T-cell (primary cell): ENCODE results near the gene MCM3AP. TPM values are rescaled to one million over a fixed set of nuclear protein-coding genes. Genes with fewer than 3 reads are reported as not detected.

Experiments
- ATAC-seq, 4 experiments: fragments of 200-7000 bp in 3 of 4; fragments of 150-1000 bp in 1 of 4; cut with Tn5 transposase; replicated peaks in 1 of 4; 1 replicate in 3 of 4; 2 replicates in 1 of 4; pipeline ENCODE4 v1.10.0; 2021; ENCODE audit warnings: moderate library complexity in 3 of 4, mild to moderate bottlenecking in 2 of 4, moderate number of reproducible peaks in 1 of 4
- CTCF ChIA-PET, 2 donors: fragments of 300-600 bp; sonication (Branson Sonifier 250); formaldehyde crosslinking; loops; one replicate each; lab custom pipeline; 2022; ENCODE audit warnings: antibody characterized with exemption in 2 of 2; lab: Charles Lee
- POLR2A ChIA-PET, 2 donors: fragments of 300-600 bp; sonication (Branson Sonifier 250); formaldehyde crosslinking; loops; one replicate each; lab custom pipeline; 2022; ENCODE audit warnings: antibody characterized with exemption in 2 of 2; lab: Charles Lee
- DNase-seq, 35 experiments: peaks; one replicate each; pipeline versions ENCODE4 v3.0.0 to v3.0.0-alpha.2; 2013 to 2023
- H3K27ac ChIP-seq: one replicate; pipeline ENCODE4 v1.5.1; 2013; ENCODE audit warnings: low read length
- H3K27me3 ChIP-seq, 2 experiments: replicated peaks in 1 of 2; 1 replicate in 1 of 2; 2 replicates in 1 of 2; pipeline versions ENCODE4 v1.6.1 to v1.7.0; 2013; ENCODE audit warnings: low read length in 1 of 2, mixed read lengths in 1 of 2; ENCODE audit not compliant: control insufficient read depth in 2 of 2, insufficient read depth in 2 of 2; ENCODE audit errors: extremely low read depth in 1 of 2
- H3K36me3 ChIP-seq, 2 donors: 1 replicate in 1 of 2; 2 replicates in 1 of 2; pipeline versions ENCODE4 v1.6.1 to v1.7.0; 2013; ENCODE audit warnings: low read length in 1 of 2; ENCODE audit not compliant: control insufficient read depth in 2 of 2, insufficient read depth in 1 of 2; ENCODE audit errors: extremely low read depth in 1 of 2
- H3K4me1 ChIP-seq, 2 experiments: 1 replicate in 1 of 2; 2 replicates in 1 of 2; pipeline versions ENCODE4 v1.6.1 to v1.7.0; 2013; ENCODE audit warnings: low read length in 2 of 2, mixed read lengths in 1 of 2; ENCODE audit not compliant: insufficient read depth in 2 of 2, control insufficient read depth in 1 of 2; ENCODE audit errors: extremely low read depth in 1 of 2
- H3K4me3 ChIP-seq, 2 donors: 1 replicate in 1 of 2; 2 replicates in 1 of 2; pipeline versions ENCODE4 v1.5.1 to v1.7.0; 2013; ENCODE audit warnings: mild to moderate bottlenecking in 2 of 2, low read length in 1 of 2, moderate library complexity in 1 of 2; ENCODE audit not compliant: control insufficient read depth in 1 of 2; ENCODE audit errors: extremely low read depth in 1 of 2
- H3K9me3 ChIP-seq: 2 replicates; pipeline ENCODE4 v1.7.0; 2013
- H3K27ac Mint-ChIP-seq, 2 donors: one replicate each; pipeline ENCODE4 v1.8.0; 2020 to 2021; ENCODE audit warnings: mild to moderate bottlenecking in 2 of 2, mixed read lengths in 2 of 2
- H3K27me3 Mint-ChIP-seq, 2 donors: one replicate each; pipeline ENCODE4 v1.8.0; 2021 to 2022; ENCODE audit warnings: mixed read lengths in 2 of 2
- H3K36me3 Mint-ChIP-seq: one replicate; pipeline ENCODE4 v1.8.0; 2021; ENCODE audit warnings: mixed read lengths
- H3K4me1 Mint-ChIP-seq, 3 donors: one replicate each; pipeline ENCODE4 v1.8.0; 2020 to 2022; ENCODE audit warnings: mixed read lengths in 3 of 3, mild to moderate bottlenecking in 1 of 3
- H3K4me3 Mint-ChIP-seq, 3 donors: one replicate each; pipeline ENCODE4 v1.8.0; 2020 to 2022; ENCODE audit warnings: mild to moderate bottlenecking in 3 of 3, mixed read lengths in 3 of 3, moderate library complexity in 3 of 3
- H3K9me3 Mint-ChIP-seq, 3 donors: one replicate each; pipeline ENCODE4 v1.8.0; 2020 to 2022; ENCODE audit warnings: mixed read lengths in 3 of 3
- WGBS: methylation state at CpG from one replicate; pipeline ENCODE4 v1.1.5; 2013; ENCODE audit warnings: missing lambda C conversion rate; ENCODE audit not compliant: insufficient coverage; 5-methylcytosine and 5-hydroxymethylcytosine counted together
- total RNA-seq, 35 experiments: library from RNA in 6 of 35; stranded (reverse) in 6 of 35; fragments of 120-200 nt in 1 of 35; gene quantifications; one replicate each; pipeline versions ENCODE4 v1.2.1 to v1.2.4 and lab custom pipeline; 2013 to 2026

The MCM3AP gene
- total RNA-seq, 5 donors from 2014 or later (not counting 1 experiment from before 2014, with no cell fraction given), result 126 to 180 (median 166) TPM

DNA sequence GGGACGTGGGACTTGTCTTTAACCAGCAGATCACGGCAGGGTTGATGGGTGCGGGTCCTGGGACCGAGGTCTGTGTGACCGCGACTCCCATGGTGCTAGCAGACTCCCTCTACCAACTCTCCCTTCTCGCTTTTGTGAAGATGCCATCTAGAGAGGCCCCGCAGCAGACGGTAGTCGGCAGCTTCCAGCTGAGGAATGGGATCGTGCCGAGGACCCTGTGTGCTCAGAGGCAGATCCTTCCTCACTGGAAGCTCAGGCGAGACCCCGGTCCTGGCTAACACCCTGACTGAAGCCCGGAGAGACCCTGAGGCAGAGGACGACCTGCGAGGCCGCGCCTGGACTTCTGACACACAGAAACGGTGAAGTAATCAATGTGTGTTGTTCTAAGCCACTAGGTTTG lies 88.7 kb downstream of the MCM3AP start:
- 91% methylated on average over 14 of the region's 20 CpGs for WGBS
- H3K36me3 Mint-ChIP-seq, result peaks cover 49% of the 10 kb centered on the region

DNA sequence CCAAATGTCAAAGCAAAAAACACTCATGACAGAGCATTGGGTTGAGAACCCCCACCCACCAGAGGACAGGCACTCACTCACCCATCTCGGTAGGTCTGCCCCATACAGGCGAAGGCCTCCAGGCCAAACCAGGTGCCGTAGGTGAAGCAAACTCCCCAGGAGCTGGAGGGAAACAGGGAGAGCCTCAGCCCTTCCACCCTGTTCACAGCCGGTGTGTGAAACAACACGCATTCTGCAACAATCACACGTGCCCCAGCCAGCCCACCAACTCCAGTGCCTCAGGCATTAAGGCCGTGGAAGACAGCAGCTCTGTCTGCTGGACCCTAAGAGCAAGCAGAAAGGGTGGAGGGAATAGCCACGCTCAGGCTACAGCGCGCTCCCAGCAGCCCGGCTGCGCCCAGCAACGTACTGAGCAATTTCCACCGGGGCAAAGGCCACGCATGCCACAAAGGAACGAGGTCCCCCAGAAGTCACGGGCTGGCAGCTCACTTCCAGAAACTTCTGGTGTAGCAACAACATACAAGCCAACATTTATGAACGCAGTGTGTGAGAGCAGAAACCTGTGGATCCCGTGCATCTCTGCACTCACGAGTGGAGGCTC lies 89.7 kb downstream of the MCM3AP start:
- DNase-seq (peak in 1 of 35 experiments; percentile 6), ATAC-seq (no peak)
- H3K36me3 Mint-ChIP-seq, result peaks cover 47% of the 10 kb centered on the region
- no peaks in the 10 kb centered on the region for H3K9me3 ChIP-seq
- WGBS, result 93% methylated on average over 17 of the region's 20 CpGs
- ChIA-PET POLR2A (no interaction called here), CTCF (no interaction called here)
- H3K4me3 Mint-ChIP-seq, result no peak overlapping the region
- H3K9me3 Mint-ChIP-seq, result no peaks in the 10 kb centered on the region
- H3K27ac ChIP-seq, result no peak overlapping the region
- no peak overlapping the region for H3K27ac Mint-ChIP-seq
- H3K27me3 Mint-ChIP-seq, result no peaks in the 10 kb centered on the region
- no peak overlapping the region for H3K4me3 ChIP-seq
- no peaks in the 10 kb centered on the region for H3K27me3 ChIP-seq
- H3K36me3 ChIP-seq, result peaks cover 22 to 40% of the 10 kb centered on the region in 2 donors
- H3K4me1 ChIP-seq, result no peaks in the 10 kb centered on the region
- no peaks in the 10 kb centered on the region for H3K4me1 Mint-ChIP-seq

More for the DNA sequence above, 88.7 kb downstream of the MCM3AP start:
- no peak overlapping the region for H3K4me3 ChIP-seq
- POLR2A ChIA-PET, result no interaction called here
- no peak overlapping the region for H3K27ac ChIP-seq
- H3K27me3 ChIP-seq, result no peaks in the 10 kb centered on the region
- Mint-ChIP-seq H3K9me3 (no peaks in the 10 kb centered on the region), H3K27ac (no peak overlapping the region), H3K27me3 (no peaks in the 10 kb centered on the region), H3K4me3 (no peak overlapping the region), H3K4me1 (no peaks in the 10 kb centered on the region)
- DNase-seq, result peak in 1 of 35 experiments; percentile 7
- ATAC-seq, result no peak
- CTCF ChIA-PET, result no interaction called here
- H3K4me1 ChIP-seq, result no peaks in the 10 kb centered on the region
- peaks cover 22 to 41% of the 10 kb centered on the region in 2 donors for H3K36me3 ChIP-seq
- H3K9me3 ChIP-seq, result no peaks in the 10 kb centered on the region

DNA sequence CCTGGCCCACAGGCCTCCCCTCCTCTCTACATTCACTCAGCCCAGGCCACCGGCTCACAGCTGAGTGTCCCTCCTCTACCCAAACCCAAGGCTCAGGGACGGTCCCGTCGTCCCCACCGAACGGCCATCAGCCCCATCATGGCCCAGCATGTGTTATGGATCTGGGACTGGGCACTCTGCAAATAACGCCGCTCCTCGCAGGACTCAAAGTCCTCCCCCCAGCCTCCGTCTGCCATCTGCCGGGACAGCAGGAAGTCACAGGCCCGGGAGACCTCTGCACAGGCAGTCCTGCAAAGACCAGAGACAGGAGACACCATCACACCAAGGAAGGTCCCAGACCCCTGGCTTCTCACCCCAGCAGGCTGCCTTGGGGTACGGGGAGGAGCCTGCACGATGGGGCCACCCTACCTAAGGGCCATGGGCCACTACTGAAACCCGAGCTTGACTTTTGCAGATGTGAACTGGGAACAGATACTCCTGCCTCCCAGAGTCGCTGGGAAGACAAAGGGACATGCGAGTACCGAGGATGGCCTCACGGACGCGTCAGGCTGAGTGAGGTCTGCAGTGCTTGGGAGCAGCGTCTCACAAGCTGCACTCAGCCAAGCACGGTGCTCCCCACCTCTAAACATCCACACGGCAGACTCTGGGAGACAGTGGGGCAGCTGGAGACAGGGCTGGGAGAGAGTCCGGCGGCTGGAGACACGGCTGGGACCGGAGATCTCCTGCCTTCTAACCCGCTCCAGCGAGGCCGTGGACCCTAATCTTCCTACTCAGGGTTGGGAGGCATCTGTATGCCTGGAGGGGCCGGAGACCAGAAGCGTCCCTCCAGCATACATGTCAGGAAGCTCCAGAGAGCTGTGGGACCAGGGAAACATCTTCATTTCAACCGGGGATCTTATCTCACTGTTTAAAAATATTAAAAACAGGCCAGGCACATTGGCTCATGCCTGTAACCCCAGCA lies 90.8 kb downstream of the MCM3AP start:
- CTCF ChIA-PET, result no interaction called here
- POLR2A ChIA-PET, result no interaction called here
- no peak overlapping the region for H3K27ac Mint-ChIP-seq

DNA sequence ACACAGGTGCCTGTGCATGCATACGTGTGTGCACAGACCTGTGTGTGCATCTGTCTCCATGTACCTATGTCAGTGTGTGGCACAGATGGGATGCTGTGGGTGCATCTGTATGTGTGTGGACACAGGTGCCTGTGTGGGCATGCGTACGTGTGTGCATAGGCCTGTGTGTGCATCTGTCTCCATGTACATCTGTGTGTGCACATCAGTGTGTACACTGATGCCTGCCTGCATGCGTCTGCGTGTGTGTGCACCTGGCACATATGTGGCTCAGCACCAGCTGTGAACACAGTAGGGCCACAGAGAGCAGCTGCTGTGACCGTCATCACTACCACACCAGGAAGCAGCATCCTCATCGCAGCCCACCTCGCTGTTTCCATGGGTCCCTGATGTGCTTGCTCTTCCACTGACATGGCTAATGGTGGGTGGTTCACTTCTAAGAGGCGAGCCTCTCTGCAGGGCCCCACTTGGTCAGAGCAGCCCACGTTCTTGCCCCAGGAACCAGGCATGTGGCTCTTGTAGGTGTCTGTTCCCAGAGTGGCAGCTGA lies 91.5 kb downstream of the MCM3AP start:
- H3K4me1 Mint-ChIP-seq, result no peaks in the 10 kb centered on the region
- POLR2A ChIA-PET, result no interaction called here
- no peaks in the 10 kb centered on the region for H3K9me3 Mint-ChIP-seq
- H3K27ac ChIP-seq, result no peak overlapping the region
- H3K36me3 Mint-ChIP-seq, result peaks cover 32% of the 10 kb centered on the region
- no peak overlapping the region for H3K27ac Mint-ChIP-seq
- no peak for ATAC-seq
- H3K4me1 ChIP-seq, result no peaks in the 10 kb centered on the region
- H3K27me3 Mint-ChIP-seq, result no peaks in the 10 kb centered on the region
- no peaks in the 10 kb centered on the region for H3K9me3 ChIP-seq
- CTCF ChIA-PET, result no interaction called here
- peak in 1 of 35 experiments; percentile 10 for DNase-seq
- WGBS, result 98% methylated on average over 4 of the region's 10 CpGs
- peaks cover 20 to 37% of the 10 kb centered on the region in 2 donors for H3K36me3 ChIP-seq
- H3K4me3 Mint-ChIP-seq, result no peak overlapping the region
- no peak overlapping the region for H3K4me3 ChIP-seq
- no peaks in the 10 kb centered on the region for H3K27me3 ChIP-seq

More for the DNA sequence above, 90.8 kb downstream of the MCM3AP start:
- WGBS, result 98% methylated on average over 28 of the region's 34 CpGs
- Histone ChIP-seq H3K9me3 (no peaks in the 10 kb centered on the region), H3K36me3 (peaks cover 21 to 37% of the 10 kb centered on the region in 2 donors), H3K4me3 (no peak overlapping the region), H3K27ac (no peak overlapping the region), H3K4me1 (no peaks in the 10 kb centered on the region), H3K27me3 (no peaks in the 10 kb centered on the region)
- ATAC-seq, result no peak
- no peaks in the 10 kb centered on the region for H3K27me3 Mint-ChIP-seq
- H3K4me3 Mint-ChIP-seq, result no peak overlapping the region
- no peaks in the 10 kb centered on the region for H3K9me3 Mint-ChIP-seq
- DNase-seq, result peak in 1 of 35 experiments; percentile 3
- H3K36me3 Mint-ChIP-seq, result peaks cover 39% of the 10 kb centered on the region
- H3K4me1 Mint-ChIP-seq, result no peaks in the 10 kb centered on the region

DNA sequence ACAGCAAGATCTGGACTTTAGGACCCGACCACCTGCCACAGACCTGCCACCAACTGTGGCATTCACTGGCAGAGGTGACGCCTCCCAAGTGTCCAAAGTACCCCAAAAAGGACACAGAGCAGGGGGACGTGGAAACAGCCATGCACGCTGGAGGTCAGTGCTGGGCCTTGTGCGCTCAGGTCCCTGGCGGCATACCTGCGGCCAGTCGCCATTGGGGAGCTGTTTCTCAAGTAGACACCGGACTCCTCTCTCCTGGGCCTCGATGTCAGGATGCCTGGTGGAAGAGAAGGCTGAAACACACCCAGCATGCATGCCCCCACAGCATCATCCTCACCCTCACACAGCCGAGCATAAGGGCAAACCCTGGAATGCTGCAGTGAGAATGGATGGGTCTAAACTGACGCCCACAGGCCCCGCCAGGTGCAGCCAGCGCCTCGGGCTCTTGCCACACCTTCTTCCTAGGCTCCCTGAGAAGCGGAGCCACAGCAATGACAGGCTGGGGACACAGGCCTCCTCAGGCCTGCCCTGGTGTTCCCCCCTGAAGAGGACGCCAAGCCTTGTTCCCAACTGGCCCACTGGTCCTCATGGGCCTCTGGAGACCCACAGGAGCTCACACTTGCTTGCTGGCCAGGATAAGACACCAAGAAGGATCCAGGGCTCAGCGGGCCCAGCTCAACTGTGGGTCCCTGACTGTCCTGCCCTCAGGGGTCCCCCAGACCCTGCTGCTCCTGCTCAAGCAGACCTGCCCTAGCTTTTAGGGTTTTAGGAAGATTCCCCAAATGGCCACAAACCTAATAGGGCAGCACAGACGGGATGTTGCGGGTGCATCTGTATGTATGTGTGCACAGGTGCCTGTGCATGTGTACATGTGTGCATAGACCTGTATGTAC lies 93.5 kb downstream of the MCM3AP start:
- Histone ChIP-seq H3K4me1 (no peaks in the 10 kb centered on the region), H3K27ac (no peak overlapping the region), H3K36me3 (peaks cover 20 to 39% of the 10 kb centered on the region in 2 donors), H3K27me3 (no peaks in the 10 kb centered on the region), H3K4me3 (no peak overlapping the region), H3K9me3 (no peaks in the 10 kb centered on the region)
- H3K4me1 Mint-ChIP-seq, result no peaks in the 10 kb centered on the region
- ChIA-PET CTCF (no interaction called here), POLR2A (no interaction called here)
- DNase-seq, result peak in 1 of 35 experiments; percentile 3
- 96% methylated on average over 16 of the region's 20 CpGs for WGBS
- H3K27ac Mint-ChIP-seq, result no peak overlapping the region
- no peaks in the 10 kb centered on the region for H3K9me3 Mint-ChIP-seq
- no peak overlapping the region for H3K4me3 Mint-ChIP-seq
- peaks cover 21% of the 10 kb centered on the region for H3K36me3 Mint-ChIP-seq
- ATAC-seq, result no peak
- no peaks in the 10 kb centered on the region for H3K27me3 Mint-ChIP-seq

DNA sequence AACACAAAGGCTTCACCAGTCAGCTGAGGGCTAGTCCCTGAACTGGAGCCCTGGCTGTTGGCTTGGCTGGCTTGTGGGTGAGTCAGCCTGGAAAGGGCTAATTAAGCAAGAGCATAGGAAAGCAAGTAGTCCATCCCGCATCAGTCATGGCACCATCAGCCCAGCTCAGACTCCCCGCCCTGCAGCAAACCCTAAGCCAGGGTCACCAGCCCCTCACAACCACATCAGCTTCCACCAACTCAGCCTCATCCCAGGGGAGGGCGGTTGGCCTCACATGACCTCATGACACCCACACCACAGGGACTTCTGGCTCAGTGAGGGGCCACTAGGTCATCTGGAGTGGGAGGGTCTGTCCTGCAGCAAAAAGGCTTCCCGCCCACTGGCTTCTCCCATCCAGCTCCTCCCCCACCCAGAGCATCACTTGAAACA lies 94.1 kb downstream of the MCM3AP start:
- Mint-ChIP-seq H3K4me1 (no peaks in the 10 kb centered on the region), H3K9me3 (no peaks in the 10 kb centered on the region), H3K4me3 (no peak overlapping the region), H3K27me3 (no peaks in the 10 kb centered on the region), H3K36me3 (peaks cover 14% of the 10 kb centered on the region), H3K27ac (no peak overlapping the region)
- Histone ChIP-seq H3K9me3 (no peaks in the 10 kb centered on the region), H3K27me3 (no peaks in the 10 kb centered on the region), H3K27ac (no peak overlapping the region), H3K4me1 (no peaks in the 10 kb centered on the region), H3K4me3 (no peak overlapping the region), H3K36me3 (peaks cover 20 to 33% of the 10 kb centered on the region in 2 donors)
- 96% methylated on average over 3 of the region's 4 CpGs for WGBS
- ChIA-PET CTCF (no interaction called here), POLR2A (no interaction called here)
- DNase-seq (no peak), ATAC-seq (no peak)
